DMS53 treated with DMSO at 0.1 percent for 48 hours (cell line): ENCODE results near the gene PAX2.

Source experiments
- DNase-seq: peaks from one replicate; lab custom pipeline; 2025; ENCODE audit not compliant: unreplicated experiment; lab: John Stamatoyannopoulos, UW

Gene PAX2

DNA sequence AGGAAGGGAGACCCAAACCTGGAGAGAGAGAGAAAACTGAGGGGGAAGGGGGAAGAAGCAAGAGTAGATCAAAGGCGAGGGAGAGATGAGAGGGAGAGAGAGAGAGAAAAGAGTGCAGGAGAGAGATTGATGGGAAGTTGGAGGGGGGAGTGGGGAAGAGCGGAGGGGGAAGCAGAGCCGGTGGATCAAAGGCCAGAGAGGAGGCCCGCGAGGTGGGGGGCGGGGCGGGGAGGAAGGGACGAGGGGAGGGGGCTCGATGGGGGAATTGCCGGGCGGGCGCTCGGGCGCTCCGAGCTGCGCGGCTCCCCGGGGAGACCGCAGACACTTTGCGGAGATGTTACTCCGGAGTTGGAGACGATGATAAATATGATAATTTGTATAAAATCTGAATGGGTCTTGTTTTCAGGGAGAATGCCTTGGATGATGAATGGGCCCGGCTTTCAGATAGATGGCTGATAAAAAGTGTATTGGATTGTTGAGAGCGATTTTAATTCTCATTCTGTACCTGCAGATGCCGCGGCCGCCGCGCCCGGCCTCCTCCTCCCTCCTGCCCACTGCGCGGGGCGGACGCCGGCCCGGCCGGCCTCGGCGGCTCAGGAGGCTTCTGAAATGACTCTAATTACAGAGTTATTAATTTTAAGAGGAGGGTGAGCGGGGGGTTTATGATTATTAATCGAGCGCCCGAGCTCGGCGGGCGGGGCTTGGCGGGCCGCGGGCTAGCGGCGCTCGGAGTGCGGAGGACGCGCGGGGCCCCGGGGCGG, 21.4 kb upstream of the PAX2 start:
- no peak for DNase-seq

DNA sequence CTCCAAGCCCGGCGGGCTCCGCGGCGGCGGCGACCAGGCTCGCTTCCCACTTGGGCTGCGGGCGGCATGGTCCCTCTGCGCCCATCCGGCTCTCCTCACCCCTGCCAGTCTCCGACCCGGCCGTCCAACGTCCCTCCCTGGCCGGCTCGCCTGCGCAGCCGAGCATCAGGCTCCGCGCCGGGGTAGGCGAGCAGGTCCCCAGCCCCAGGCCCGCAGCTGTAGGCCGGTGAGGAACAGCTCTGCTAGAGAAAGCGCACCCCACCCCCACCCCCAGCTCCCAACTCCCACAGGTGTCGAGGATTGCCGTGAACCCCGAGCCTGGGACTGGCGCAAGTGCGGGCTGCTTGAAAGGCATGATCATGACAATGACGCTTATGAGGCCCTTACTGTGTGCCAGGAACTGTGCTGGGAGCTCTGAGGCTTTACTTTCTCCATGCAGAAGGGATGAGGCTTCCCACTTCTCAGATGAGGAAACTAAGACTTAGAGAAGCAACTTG, 20.8 kb upstream of the PAX2 start:
- DNase-seq: no peak

DNA sequence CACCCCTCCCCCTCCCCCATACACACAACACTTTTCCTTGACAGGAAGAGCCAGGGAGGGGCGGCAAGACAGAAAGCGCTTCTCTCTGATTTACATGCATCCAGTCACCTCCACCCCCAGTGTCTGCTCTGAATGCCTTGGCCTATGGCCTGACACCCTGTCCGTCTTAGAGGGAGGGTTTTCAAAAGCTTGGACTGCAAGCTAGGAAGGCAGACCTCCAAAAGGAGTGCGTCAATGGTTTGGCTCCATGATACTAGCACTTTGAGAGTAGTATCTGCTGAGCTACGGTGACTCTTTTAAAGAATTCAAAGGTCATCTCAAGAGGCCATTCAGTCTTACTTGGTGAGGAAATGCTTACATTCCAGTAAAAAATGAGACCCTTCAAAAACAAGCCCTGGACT, 20.3 kb upstream of the PAX2 start:
- DNase-seq: no peak

DNA sequence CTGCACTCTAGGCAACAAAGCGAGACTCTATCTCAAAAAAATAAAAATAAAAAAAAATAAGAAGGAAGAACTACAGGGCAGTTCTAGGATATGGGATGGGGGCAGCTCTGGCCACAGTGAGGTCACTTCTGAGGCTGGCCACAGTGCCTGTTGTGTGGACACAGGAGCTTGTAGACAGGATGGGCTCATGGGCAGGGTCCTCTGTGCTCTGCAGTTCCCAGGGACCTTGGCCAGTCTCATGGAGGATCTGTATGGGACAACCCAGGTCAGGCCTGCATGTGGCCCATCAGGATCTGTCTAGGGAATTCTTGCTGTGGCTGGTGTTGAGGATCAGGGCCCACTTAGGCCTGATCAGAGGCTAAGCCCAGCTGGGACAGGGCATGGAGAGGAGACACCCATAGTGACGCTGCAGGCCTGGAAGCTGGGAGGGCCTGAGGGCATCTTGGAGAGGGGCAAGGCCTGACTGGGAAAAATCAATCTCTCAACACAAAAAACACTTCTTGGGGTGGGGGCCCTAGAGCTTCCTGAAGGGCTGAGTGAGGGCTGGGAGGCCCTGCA, 19.4 kb upstream of the PAX2 start:
- DNase-seq: no peak

DNA sequence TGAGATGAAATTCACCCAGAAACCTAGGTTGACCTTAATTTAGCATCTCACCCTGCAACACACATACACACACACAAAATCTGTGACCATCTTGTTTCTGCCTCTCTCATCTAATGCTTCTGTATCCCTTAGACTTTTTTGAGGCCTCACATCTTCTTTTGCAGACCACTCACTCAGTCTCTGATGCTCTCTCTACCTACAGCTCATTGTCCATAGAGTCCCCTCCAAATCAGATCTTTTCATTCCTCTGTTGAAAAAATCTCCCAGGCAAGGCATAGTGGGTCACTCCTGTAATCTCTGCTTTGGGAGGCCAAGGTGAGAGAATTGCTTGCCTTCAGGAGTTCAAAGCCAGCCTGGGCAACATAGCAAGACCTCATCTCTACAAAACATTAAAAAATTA, 17.6 kb upstream of the PAX2 start:
- DNase-seq: no peak

DNA sequence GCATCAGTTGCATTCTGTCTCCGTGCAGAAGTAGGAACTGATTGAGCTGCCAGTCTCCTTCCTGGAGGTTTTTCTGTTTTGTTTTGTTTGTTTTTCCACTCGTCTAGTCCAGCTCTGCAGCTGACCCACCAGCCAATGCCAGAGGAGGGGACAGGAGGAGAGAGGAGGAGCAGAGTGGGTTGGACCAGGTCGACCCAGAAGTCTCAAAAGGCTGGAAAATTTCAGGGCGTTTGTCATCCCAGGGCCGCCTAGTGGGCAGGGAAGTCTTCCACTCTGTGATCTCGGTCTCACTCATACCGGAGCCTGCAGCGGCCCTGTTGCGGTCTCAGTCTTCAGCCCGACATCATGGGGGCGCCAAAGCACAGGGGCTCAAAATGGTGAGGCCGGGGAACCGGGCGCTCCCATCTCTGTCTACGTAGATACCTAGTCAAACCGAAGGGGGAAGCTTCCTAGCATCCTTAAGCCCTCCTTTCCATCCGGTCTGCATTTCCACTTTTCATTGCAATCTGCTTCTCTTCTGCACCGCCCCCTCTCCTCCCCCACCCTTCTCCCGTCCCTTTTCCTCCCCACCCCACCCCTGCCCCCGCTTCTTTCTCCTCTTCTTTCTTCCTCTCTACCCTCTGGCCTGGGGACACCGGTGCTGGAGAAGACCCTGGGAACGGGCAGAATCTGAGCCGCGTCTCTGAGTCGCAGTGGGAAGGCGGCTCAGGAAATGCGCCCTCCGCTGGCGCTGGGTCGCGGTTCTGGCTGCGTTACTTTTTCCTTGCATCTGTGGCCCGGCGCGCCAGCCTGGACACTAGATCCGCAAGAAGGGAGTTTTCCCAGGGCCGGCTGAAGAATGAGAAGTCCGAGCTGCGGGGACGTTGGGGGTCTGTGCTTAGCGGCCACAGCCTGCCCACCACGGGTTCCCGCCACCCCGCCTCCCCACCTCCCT, 16.2 kb upstream of the PAX2 start:
- DNase-seq: no peak

DNA sequence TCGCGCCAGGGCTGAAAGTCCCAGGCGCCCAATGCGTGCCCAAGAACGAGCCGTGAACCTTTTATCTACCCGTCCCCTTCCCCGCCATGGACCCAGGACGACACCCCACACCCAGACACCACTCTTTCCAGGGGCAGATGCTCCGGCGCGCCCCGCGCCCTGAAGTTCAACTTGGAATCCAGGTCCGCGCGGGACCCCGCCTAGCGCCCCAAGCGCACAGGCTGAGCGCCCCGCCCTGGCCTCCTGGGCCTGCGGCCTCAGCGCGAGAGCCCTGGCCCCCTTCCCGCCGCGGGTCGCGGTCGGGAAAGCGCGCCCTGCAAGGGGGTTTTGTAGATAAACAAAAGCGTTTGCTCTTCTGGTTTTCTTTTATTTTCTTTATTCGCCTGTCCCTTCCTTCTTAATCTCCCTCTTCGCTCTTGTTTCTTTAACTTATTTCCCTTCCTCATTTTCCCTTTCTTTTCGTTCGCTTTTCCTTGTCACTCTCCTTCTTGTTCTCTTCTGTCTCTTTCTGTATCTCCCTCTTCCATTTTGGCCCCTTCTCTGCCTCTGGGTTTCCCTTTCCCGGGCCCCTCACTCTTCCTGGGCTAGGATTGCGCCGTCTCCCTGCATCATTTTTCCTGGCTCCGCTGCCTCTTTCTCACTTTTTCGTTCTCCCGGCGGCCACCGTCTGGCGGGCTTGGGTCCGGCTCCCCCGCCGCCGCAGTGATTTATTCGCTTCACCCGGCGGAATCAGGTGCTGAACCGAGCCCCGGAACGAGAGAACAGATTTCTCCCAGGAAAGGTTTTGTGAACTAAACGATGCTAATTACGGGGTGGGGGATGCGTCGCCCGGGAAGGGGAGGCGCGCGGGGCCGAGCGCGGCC, 15.3 kb upstream of the PAX2 start:
- DNase-seq: no peak

DNA sequence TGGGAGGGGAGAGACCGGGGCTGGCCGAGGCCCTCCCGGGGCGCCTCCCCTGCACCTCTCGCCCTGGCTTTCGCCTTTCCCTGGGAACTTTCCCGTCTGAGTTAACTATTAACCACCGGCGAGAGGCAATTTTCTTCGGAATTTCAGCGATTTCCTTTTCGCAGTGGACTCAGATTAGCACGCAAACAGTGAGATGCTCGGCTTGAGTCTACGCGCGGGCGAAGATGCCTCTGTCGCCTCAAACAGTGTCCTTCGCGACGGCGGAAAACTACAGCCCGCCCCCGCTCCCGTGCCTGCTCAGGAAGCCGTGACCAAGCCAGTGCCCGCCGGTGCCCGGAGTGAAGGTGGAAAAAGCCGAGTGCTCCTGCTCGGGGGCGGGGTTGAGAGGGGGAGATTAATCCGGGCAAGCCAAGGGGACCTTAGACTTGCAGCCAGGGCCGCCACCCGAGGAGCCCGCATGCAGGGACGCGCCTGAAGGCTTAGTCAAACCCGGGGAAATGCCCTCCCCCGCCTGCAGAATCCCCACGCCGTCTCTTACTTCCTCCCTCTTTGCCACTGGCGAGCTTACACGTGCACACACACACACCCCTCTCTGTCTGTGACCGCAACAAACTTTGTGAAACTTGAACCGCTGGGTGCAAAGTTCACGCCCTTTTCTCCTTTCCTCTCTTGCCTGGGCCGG, 14.5 kb upstream of the PAX2 start:
- DNase-seq: no peak

DNA sequence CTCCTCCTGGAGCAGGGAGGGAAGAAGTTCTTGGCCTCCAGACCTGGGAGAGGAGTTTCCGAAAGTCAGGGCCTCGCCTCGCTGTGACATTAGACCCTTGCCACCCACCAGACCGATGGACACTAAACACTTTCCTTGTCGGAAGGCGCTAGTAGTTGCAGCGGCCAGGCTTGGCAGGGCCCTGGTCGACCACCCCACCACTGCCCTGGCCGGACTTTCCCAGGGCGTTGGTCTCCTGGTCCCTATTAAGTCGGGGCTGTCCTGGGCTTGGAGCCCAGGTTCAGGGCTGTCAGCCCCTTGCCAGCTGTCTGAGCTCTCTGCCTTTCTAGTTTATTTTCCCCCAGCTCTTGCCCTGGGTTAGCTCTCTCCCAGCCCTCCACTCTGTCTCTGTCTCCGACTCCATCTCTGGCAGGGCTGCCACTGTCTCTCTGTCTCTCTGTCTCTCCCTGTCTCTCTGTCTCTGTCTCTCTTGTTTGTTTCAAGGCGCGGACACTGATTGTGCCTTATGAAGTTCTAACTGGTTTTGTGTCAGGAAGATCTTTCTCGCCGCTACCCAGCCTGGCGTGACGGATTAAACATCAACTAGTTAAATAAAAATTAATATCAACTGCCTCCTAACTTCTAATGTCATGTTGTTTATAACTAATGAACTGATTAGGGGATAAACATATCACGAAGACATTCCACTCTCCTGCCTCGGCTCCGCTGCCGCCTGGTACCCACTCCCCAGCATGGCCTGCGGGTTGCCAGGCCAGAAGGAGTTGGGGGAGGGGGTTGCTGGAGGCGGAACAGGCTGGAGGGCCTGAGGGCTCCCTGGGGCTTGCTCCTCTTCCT, 13.8 kb upstream of the PAX2 start:
- DNase-seq: no peak

DNA sequence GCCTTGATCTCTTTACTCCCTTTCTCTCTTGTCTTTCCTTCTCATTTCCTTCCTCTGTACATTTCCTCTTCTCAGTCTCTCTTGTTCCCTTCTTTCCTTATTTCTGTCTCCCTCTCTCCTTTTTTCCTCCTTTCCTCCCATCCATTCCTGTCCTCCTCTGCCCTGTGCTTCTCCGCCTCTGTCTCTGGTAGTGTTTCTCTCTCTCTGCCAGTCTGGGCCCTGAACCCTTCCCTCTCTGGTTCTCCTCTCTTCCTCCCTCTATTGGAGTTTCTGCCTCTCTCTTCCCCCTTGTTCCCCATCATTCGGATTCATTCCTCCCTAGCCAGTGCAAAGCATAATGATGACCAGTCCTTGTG, 13.2 kb upstream of the PAX2 start:
- no peak for DNase-seq

DNA sequence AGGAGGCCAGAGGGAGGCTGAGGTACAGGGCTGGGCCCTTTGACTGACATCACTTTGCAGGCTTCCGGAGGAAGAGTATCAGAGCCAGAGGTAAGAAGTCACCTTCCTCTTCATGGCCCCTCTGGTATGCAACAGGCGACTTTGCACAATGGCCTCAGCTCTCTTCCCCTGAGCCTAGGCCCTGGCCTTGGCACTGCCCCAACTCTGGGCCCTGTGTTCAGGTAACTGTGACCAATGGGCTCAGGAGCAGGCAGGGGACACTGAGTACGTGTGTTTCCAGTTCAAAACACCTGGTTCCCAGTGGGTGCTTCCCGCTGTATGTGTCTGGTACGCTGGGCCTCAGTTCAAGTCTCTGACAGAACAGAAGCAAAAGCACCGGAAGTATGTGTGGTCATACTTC, 12.1 kb upstream of the PAX2 start:
- no peak for DNase-seq

DNA sequence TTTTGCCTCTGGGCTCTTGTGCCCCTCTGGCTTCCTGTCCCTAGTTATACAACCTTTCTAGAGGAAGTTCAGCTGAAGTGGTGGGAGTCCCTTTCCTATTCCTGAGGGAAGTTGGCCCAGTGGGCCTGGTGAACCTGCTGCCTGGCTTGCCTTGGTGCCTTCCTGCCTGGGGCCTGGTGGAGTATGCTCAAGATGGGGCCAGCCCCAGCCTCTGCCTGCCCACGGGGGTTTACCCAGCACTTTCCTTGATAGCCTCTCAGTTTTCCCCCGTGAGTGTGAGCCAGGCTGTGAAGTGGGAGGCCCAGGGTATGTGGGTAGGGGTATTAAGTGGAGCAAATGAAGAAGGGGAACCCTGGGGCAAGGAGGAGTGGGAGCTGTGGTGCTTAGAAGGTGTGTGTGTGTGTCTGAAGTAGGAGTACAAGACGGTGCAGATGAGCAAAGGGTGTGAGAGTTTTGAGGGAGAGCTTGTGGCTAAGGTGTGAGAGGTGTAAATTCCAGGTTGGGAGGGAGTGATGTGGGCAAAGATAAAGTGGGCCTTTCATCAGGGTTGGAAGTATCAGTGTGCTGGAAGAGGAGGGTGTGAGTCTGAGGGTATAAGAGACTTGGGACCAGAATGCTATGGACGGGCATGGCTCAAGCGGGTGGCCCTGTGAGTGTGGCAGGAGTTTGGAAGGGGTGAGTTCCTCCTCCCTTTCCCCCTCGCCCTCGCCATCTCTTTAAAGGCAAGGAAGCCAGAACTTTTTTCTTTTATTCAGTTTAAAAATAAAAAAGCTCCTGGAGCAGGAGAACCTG, 10.9 kb upstream of the PAX2 start:
- no peak for DNase-seq

DNA sequence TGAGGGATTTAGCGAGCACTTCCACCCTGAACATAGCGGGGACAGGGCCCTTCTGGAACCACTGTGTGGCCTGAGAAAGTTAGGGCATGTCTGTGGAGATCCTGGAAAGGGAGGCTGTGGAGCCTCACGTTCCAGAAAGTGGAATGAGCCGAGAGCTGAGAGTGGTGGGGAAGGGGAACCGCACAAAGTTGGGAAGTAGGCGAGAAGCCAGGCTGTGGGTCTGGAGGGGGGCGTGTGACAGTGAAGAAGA, 10.4 kb upstream of the PAX2 start:
- DNase-seq: no peak

DNA sequence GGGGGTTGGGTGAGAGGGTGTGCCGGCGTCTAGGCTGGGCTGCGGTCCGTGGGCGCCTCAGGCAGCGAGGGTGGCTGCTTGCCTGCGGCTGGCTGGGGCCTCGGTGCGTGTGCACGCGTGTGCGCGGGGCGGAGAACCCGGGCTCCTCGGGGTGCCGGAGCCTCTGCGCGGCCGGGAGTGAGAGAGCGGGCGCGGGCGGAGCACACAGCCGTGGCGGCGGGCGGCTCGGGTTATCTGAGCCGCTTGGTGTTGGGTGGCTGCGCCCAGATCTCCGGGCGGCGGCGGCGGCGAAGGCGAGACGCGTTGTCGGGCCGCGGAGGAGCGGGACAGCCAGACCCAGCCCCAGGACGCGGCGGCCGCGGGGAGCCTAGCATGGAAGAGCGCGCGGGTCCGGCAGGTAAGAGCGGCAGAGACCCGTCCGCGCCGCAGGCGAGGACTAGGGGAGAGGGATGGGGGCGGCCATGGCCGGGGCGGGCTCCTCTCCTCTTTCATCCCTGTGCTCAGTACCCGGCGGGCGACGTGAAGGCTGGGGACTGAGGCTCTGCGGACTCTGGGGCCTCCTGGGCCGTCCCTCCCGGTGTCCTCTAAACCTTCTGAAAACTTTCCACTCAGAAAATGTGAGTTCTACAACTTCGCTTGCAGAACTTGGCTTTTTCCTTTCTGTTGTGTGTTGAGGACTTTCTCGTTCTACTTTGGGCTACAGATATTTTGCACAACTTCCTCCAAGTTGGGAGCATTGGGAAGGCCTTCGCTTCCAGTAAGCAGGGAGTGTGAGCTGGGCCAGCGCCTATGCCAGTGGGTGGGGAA, 9.8 kb upstream of the PAX2 start:
- DNase-seq: no peak

DNA sequence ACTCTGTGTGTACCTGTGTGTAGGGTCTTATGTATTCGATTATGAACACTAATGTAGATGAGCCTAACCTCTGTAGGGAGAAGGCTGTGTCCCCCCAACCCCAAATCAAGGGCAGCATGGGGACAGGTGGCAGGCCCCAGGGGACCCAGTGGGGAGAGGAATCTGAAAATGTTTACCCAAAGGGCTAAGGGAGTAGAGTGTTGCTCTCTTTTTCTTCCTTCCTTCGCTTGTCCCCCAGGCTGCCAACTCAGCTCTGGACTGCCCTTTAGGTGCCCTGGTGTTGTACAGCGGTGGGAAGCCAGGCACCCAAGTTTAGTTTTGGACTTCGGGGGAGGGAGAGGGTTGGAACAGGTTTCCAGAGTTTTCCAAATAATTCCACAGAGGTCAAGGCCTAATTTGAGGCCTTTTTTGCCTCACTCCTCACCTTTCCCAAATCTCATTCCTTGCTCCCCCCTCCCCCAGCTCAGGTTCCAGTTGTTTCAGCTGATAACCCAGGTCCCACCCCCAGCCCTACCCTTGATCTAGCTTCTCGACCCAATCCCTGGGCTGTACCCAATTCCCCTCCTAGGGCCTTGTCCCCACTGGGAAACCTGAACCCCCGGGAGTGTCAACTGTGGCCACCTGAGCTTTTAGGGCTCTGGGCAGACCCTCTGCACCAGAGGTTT, 9.1 kb upstream of the PAX2 start:
- no peak for DNase-seq

DNA sequence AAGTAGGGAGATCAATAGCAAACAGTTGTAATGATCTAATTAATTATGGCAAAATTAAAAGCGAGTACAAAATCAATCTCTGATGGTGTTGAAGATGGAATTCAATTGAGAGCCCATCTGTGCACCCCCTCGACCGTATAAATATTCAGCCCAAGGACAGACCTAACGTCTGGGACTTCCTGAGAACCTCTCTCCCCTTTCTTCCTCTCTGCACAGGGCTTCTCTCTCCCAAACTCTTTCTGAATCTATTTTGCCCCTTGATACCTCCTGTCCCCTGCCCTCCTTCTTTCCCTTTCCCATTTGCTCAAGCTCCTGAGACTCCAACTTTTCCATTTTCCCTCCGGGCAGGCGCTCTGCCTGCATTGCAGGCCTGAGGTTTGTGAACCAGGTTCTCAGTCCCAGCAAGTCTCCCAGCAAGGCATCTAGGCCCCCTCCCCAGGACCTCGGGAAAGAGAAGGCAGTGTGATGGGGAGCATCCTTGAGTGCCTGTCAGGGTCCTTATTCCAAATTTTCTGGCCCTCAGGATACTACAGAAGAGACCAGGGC, 8.5 kb upstream of the PAX2 start:
- no peak for DNase-seq

DNA sequence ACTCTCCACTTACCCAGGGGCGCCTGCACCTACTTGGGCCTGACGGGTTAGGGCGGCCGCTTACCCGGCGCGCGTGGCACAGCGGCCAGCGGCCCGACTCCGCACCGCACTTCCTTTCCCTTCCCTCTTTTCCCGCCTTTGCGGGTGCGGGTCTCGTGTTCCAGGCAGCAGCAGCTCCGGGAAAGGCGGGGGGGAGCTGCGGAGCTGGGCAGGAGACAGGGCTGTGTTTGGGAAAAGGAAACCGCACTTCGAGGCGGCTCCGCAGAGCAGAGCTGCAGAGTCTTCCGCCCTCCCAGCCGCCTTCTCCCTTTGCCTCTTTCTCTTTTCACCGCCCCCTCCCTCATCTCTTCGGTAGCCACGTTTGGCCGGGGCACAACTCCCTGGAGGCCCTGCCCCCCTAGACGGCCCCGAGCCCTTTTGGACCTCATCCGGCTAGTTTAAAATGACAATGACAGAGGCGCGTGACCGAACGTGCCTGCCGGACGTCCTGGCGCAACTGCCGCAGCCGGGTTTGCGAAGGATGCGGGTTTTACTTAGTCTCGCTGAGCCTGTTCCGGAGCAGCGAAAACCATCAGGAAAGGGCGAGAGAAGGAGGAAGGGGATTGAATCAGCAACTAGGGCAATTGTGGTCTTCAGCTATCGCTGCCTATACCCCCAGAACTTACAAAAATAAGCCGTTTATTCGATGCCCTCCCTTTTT, 7.9 kb upstream of the PAX2 start:
- DNase-seq: no peak
